NCI-H2029 (cell line): ENCODE data around the gene FEM1B.
"Not testable (repeated sequence)": the region's sequence is repeated elsewhere in the genome, so short reads cannot be mapped to it uniquely, and the experiment has no call there.

ENCODE experiments used
- DNase-seq: peaks from one replicate; lab custom pipeline; 2025; lab: John Stamatoyannopoulos, UW

The FEM1B gene

DNA sequence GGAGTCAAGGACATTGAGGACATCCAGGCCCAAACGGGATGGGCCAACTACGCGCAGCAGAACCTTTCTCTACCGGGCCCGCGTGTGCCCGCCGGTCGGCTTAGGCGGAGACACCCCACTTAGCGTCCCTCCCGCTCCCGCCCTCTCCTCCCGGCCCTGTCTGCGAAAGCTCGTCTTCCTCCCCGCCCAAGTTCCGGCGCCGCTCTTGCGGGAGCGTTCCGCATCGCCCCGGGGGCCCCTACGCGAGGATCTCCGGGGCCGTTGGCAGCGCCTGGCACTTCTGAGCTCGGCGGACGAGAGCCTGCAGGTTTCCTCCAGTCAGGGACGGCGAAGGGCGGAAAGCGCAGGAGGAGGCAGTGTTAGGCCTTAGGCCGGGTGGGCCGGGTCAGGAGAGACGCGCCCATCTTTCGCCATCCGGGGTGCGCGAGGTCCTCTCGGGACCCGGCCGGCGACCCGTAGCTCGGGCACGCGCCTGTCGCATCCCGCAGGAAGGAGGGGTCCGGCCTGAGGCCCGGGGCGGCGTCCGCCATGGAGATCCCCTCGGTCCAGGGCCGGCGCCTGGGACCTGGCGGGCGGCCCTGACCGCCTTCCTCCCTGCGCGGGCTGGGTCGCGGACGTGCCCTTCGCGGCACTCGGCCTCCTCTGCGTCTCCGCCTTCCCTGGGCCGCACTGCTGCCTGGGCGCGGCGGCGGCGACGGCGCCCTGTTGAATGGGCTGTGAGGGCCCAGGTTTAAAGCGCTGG lies at the start of gene FEM1B:
Gene FEM1B, plus strand, starts transcription at position 143 of the 742 bp plus-strand sequence. CDS start 673 bp downstream, outside the sequence.
- peak; percentile 69 for DNase-seq

DNA sequence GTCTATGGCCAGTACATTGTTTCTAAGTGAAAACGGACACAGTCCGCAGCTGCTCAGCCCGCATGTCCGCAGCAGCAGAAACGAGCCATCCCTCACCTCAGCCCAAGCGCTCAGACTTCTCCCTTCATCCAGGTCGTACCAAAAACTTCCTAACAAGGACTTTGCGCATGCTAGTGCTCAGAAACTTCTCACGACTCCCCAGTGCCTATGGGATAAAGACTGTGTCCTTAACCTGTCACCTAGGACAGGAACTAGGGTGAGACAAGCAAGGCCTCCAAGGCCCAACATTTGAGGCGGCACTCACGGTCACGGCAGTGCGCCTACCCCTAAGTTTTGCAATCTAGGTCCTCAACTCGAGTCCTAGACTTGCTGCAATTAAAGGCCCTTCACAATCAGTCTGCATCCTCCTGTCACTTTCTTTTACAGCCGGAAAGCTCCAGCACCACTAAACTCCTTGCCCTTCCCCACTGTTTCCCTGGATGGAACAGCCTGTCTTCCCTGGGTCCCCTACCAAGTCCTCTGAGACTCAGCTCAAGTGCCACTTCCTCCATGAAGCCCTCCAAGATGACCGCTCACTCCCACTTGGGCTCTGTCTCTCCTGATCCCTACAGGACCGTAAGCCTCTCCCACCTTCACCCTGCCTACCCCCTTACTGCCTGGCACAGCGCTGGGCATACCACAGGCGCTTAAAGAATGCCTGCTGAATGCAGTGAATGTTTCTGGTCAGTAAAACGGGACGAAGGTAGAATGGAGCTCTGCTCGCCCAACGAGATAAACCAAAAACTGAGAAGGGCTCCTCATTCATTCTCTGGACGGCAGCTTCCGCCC lies 49.2 kb upstream of the FEM1B start:
- DNase-seq: no peak

DNA sequence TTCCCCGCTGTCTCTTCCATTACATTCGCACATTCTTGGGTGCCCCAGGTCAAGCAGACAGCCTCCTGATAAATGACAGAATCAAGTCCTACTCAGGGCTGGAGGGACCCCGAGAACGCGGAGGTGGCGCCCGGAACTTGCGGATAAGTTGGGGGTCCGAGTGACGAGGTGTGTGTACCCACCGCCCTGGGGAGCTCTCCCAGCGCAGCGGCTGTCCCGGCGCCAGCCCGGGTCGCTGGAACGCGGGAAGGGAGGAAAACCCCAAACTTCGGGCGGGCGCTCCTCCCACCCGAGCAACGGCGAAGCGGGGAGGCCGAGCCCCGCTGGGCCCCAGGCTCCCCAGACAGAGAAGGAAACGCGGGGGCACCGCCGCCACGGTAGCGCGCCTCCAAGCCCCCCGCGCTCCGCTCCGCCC lies 48.6 kb upstream of the FEM1B start:
- DNase-seq: no peak

DNA sequence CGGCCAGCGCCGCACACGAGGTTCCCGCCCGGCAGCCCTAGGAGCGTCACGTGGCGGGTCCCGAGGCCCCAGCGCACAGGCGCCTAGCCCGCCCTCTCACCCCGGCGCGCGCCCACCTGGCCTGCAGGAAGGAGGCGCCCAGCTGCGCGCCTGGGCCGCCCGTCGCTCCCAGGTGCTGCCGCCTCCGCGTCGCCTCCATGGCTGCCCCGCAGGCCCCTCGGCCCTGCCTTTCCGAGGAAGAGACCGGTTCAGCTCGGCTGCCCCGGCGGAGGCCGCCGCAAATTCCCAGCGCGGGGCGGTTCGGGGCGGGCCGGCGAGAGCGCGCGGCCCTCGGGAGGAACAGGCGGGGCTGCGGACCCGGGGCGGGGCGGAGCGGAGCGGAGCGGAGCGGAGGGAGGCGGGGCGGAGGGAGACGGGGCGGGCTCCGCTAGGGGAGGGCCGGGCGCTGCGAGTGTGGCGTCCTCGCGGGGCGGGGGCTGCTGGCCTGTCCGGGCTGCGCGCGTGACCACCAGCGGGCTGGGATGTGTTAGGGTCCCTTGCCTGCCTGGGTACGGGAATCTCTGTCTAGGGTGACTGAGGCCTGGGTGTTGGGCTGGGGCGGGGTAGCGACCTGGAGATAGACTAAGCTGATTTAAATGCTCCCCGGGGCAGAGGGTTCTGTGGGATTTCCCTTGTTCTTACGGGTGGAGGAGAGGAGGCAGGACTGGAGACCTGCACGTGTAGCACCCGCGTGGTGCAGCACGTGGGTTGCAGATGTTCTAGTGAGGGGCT lies 48.0 kb upstream of the FEM1B start, which contains the start of gene CLN6:
Gene CLN6, minus strand, starts transcription at position 343 of the 771 bp plus-strand sequence. Its CDS starts 144 bp downstream, at position 199.
- DNase-seq: peak; percentile 42

DNA sequence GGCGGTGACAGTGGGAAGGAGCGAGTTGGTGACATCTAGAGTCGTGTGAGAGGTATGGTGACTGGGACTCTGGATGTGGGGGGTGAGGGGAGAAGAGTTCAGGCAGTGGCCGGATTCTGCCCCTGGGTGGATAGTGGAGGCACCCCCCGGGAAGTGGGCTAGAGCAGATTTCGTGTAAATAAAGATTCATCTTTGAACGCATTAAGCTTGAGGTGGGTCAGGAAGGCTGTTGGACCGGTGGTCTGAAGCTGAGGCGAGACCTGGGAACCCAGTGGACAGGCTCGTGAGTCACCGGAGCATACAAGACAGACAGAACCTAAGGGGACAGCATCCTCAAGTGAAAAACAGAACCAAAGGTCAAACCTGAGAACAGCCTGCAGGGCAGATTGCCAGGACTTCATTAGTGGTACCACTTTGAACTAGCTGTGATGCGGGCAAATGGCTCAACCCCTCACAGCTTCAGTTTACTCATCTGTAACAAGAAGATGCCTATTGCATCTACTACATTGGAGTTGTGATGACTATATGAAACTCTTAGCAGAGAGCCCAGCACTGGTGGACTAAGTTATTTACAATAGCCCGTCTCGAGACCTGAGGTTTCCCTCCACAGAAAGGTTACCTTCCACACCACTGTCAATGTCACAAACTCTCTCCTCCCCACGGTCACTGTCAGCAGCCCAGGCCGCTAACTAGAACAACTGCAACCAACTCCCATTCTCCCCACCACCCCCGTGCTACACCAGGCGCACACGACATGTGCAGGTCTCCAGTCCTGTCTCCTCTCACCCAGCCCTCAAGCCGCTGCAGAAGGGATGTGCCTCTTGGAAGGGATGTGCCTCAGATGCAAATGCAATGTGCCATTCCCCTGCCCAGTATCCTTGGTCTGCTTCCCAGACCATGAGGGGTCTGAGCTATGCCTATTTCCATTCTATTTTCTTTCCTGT lies 47.1 kb upstream of the FEM1B start:
- no peak for DNase-seq

- DNase-seq: no peak
Observed at GRCh38 chr15:68231102-68231818, 46.3 kb upstream of the FEM1B start.

- no peak for DNase-seq
Observed at GRCh38 chr15:68232449-68232848, 45.1 kb upstream of the FEM1B start.

GRCh38 chr15:68232937-68233336 lies 44.6 kb upstream of the FEM1B start:
- no peak for DNase-seq

DNA sequence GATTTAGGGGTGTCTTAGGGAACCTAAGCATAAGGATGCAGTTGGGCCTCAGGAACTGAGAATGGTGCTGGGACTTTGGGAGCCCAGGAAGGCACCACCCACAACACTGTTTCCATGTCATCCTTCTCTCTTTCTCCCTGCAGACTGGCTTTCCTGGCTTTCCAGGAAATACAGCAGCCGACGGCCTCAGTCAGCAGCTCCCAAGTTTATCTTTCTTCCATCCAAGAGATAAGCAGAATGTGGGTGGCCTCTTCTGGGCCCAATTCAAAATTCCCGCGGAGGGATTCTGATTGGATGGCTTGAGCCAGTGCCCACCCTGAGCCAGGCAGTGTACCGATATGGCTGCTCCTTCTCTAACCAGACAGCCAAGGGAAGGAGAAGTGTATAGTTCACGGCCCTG lies 43.5 kb upstream of the FEM1B start:
- DNase-seq: no peak

DNA sequence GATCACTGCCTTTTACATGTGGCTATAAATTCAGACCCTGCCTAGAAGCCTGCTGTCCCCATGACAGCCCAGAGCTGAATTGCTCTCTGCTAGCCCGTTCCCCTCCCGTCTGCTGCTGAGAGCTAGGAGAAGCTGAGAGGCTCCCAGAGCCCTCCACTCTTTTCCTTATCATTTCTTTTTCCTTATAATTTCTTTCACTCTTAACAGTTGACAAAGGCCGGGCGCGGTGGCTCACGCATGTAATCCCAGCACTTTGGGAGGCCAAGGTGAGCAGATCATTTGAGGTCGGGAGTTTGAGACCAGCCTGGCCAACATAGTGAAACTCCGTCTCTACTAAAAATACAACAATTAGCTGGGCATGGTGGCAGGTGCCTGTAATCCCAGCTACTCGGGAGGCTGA lies 43.0 kb upstream of the FEM1B start:
- not testable (repeated sequence) for DNase-seq

DNA sequence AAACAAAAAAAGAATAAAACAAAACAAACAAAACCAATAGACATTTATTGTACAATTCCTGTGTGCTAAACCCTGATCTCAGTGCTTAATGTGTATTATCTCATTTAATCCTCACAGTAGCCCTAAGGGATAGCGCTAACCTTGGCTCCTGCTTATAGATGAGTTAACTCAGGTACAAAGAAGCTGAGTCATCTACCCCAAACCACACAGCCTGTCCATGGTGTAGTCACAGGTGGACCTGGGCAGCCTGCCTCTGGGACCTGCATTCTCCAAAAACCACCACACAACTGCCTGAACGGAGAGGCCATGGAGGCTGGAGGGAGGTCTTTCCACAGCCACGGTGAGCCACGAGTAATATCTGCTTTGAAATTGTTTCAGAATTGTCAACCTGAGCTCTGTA lies 42.5 kb upstream of the FEM1B start:
- no peak for DNase-seq

- DNase-seq: no peak
Observed at GRCh38 chr15:68239025-68239424, 38.5 kb upstream of the FEM1B start.

- no peak for DNase-seq
Observed at GRCh38 chr15:68241088-68241935, 36.2 kb upstream of the FEM1B start.

DNA sequence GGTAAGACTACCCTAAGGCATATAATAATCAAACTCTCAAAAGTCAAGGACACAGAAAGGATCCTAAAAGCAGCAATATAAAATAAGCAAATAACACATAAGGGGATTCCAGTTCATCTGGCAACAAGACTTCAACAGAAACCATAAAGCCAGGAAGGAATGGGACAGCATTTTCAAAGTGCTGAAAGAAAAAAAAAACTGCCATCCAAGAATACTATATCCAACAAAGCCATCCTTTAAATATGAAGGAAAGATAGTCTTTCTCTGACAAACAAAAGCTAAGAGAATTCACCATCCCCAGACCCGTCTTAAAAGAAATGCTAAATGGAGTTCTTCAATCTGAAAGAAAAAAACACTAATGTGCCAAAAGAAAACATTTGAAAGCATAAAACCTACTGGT lies 33.3 kb upstream of the FEM1B start:
- DNase-seq: no peak

- no peak for DNase-seq
Observed at GRCh38 chr15:68249058-68249713, 28.4 kb upstream of the FEM1B start.

DNA sequence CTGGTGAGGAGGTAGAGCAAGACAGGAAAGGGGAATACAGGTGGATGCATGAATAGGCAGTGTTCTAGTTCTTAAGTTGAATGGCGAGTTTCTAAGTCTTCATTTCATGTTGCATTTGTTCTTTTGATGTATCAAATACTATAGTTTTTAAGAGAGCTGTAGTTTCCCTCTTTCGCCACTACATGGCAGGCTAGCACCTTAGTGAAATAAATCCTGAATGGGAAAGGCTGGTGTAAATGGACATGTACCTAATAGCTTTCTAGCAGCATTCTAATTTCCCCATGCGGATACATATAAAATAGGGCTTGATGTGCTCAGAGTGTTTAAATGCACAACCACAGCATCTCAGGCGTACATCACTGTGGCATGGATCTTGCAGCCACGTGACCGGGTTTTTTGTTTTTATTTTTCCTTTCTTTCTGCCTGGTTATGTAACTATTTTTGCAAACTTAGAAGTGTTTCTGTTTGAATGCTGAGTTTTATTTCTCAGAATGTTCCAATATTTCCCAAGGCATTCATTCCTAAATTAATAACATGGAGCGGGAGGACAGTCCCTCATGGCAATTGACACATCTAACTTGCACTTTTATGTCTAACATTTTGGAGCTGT lies 24.5 kb upstream of the FEM1B start:
- DNase-seq: peak; percentile 21

- peak; percentile 75 for DNase-seq
Observed at GRCh38 chr15:68256675-68257450, 20.7 kb upstream of the FEM1B start.

- no peak for DNase-seq
Observed at GRCh38 chr15:68258692-68259091, 18.9 kb upstream of the FEM1B start.
